H1 (cell line): Measurements from ENCODE around the gene SCAPER. TPM values are rescaled to one million over a fixed set of nuclear protein-coding genes. Genes with fewer than 3 reads are reported as not detected.

Experiments used
- CTCF ChIA-PET: fragments of 300-600 bp; sonication (Branson Sonifier 250); formaldehyde crosslinking; loops from one replicate; lab custom pipeline; 2021; ENCODE audit not compliant: partially characterized antibody; lab: Charles Lee
- POLR2A ChIA-PET: fragments of 300-600 bp; sonication (Branson Sonifier 250); formaldehyde crosslinking; loops from one replicate; lab custom pipeline; 2021; ENCODE audit warnings: inconsistent platforms; ENCODE audit not compliant: partially characterized antibody; lab: Charles Lee
- DNase-seq, 2 experiments: peaks; one replicate each; pipeline versions ENCODE4 v3.0.0 to v3.0.0-alpha.2; 2010 to 2022; ENCODE audit warnings: low spot score in 2 of 2, low read depth in 1 of 2, mixed read lengths in 1 of 2
- FAIRE-seq: peaks from 2 replicates; lab custom pipeline; 2011; peaks lifted over from hg19 to GRCh38; lab: Jason Lieb, UNC
- H2AFZ ChIP-seq: 2 replicates; pipeline ENCODE4 v1.8.1; 2012; ENCODE audit warnings: low read length, inconsistent platforms
- H2AK5ac ChIP-seq: 2 replicates; pipeline ENCODE4 v1.6.1; 2013; ENCODE audit warnings: low read depth, low read length
- H2BK120ac ChIP-seq: replicated peaks from 2 replicates; pipeline ENCODE3; 2013; ENCODE audit warnings: low read depth, low read length, inconsistent platforms
- H2BK12ac ChIP-seq: 2 replicates; pipeline ENCODE4 v1.6.1; 2013; ENCODE audit warnings: low read depth, low read length
- H2BK15ac ChIP-seq: 2 replicates; pipeline ENCODE4 v1.6.1; 2013; ENCODE audit warnings: low read length
- H2BK20ac ChIP-seq: 2 replicates; pipeline ENCODE4 v1.6.1; 2013; ENCODE audit warnings: low read length
- H2BK5ac ChIP-seq: 2 replicates; pipeline ENCODE4 v1.6.1; 2013; ENCODE audit warnings: low read depth, low read length
- H3K14ac ChIP-seq: 2 replicates; pipeline ENCODE4 v1.6.1; 2013; ENCODE audit warnings: inconsistent platforms; ENCODE audit not compliant: insufficient read length
- H3K18ac ChIP-seq: 2 replicates; pipeline ENCODE4 v1.6.1; 2013; ENCODE audit warnings: low read length; ENCODE audit errors: extremely low read depth
- H3K23ac ChIP-seq: 2 replicates; pipeline ENCODE4 v1.6.1; 2013; ENCODE audit warnings: inconsistent platforms; ENCODE audit not compliant: insufficient read length
- H3K23me2 ChIP-seq: 2 replicates; pipeline ENCODE4 v1.6.1; 2013; ENCODE audit warnings: low read depth, low read length
- H3K27ac ChIP-seq: 2 replicates; pipeline ENCODE4 v1.6.1; 2011; ENCODE audit warnings: low read depth, low read length, inconsistent platforms
- H3K27me3 ChIP-seq, 4 experiments: replicated peaks in 1 of 4; 1 replicate in 1 of 4; 2 replicates in 3 of 4; pipeline versions ENCODE4 v1.6.1 to v1.8.1; 2011 to 2013; ENCODE audit warnings: low read length in 3 of 4, mild to moderate bottlenecking in 3 of 4, inconsistent platforms in 2 of 4, mixed read lengths in 2 of 4, moderate library complexity in 1 of 4; ENCODE audit not compliant: control insufficient read depth in 3 of 4, insufficient read depth in 3 of 4; ENCODE audit errors: extremely low read depth in 1 of 4
- H3K36me3 ChIP-seq, 4 experiments: 2 replicates each; pipeline versions ENCODE4 v1.6.1 to v1.8.1; 2011 to 2013; ENCODE audit warnings: mild to moderate bottlenecking in 4 of 4, low read length in 3 of 4, moderate library complexity in 2 of 4, control low read depth in 1 of 4, inconsistent platforms in 1 of 4; ENCODE audit not compliant: insufficient read depth in 4 of 4, control insufficient read depth in 2 of 4
- H3K4ac ChIP-seq: replicated peaks from 2 replicates; pipeline ENCODE3; 2013; ENCODE audit warnings: low read length, low read depth, mixed read lengths, inconsistent platforms; ENCODE audit not compliant: insufficient read length
- H3K4me1 ChIP-seq, 4 experiments: replicated peaks in 1 of 4; 1 replicate in 1 of 4; 2 replicates in 3 of 4; pipeline versions ENCODE4 v1.6.1 to v1.8.1; 2011 to 2013; ENCODE audit warnings: low read length in 3 of 4, inconsistent platforms in 2 of 4, mixed read lengths in 1 of 4; ENCODE audit not compliant: insufficient read depth in 4 of 4, control insufficient read depth in 3 of 4
- H3K4me2 ChIP-seq, 2 experiments: 2 replicates each; pipeline versions ENCODE4 v1.6.1 to v1.8.1; 2011 to 2013; ENCODE audit warnings: low read depth in 2 of 2, low read length in 2 of 2, control low read depth in 1 of 2, inconsistent platforms in 1 of 2, mild to moderate bottlenecking in 1 of 2; ENCODE audit not compliant: insufficient read depth in 1 of 2
- H3K4me3 ChIP-seq, 4 experiments: fragments of 200-600, 300-600 bp in 1 of 4; sonication (generic), shearing (Covaris generic), sonication (Bioruptor Twin) in 1 of 4; 2 replicates each; pipeline versions ENCODE4 v1.5.1 to v1.8.1; 2011 to 2016; ENCODE audit warnings: low read length in 4 of 4, low read depth in 3 of 4, control low read depth in 2 of 4, inconsistent platforms in 2 of 4, mild to moderate bottlenecking in 2 of 4, mixed read lengths in 1 of 4, moderate library complexity in 1 of 4; ENCODE audit not compliant: insufficient read depth in 2 of 4; ENCODE audit errors: extremely low read depth in 1 of 4
- H3K56ac ChIP-seq: replicated peaks from 2 replicates; pipeline ENCODE3; 2013; ENCODE audit warnings: low read depth, mild to moderate bottlenecking, mixed read lengths, low read length, inconsistent platforms; ENCODE audit not compliant: insufficient read length
- H3K79me1 ChIP-seq: 2 replicates; pipeline ENCODE4 v1.6.1; 2013; ENCODE audit warnings: low read depth, low read length, control low read depth
- H3K79me2 ChIP-seq, 2 experiments: 2 replicates each; pipeline versions ENCODE4 v1.6.1 to v1.8.1; 2012 to 2013; ENCODE audit warnings: low read length in 2 of 2, mild to moderate bottlenecking in 2 of 2, inconsistent platforms in 1 of 2; ENCODE audit not compliant: insufficient read depth in 2 of 2, control insufficient read depth in 1 of 2
- H3K9ac ChIP-seq, 4 experiments: replicated peaks in 1 of 4; 1 replicate in 1 of 4; 2 replicates in 3 of 4; pipeline versions ENCODE4 v1.6.1 to v1.8.1; 2011 to 2013; ENCODE audit warnings: low read depth in 3 of 4, low read length in 3 of 4, control low read depth in 2 of 4, mild to moderate bottlenecking in 2 of 4, moderate library complexity in 2 of 4, inconsistent platforms in 1 of 4; ENCODE audit errors: extremely low read depth in 1 of 4
- H3K9me3 ChIP-seq, 2 experiments: 2 replicates each; pipeline versions ENCODE4 v1.6.1 to v1.8.1; 2012 to 2013; ENCODE audit warnings: mild to moderate bottlenecking in 2 of 2, moderate library complexity in 2 of 2, control low read depth in 1 of 2, inconsistent platforms in 1 of 2, low read depth in 1 of 2, low read length in 1 of 2, mixed read lengths in 1 of 2; ENCODE audit not compliant: insufficient read depth in 2 of 2
- H4K20me1 ChIP-seq, 2 experiments: replicated peaks in 1 of 2; 2 replicates each; pipeline versions ENCODE3 to v1.8.1; 2011 to 2013; ENCODE audit warnings: inconsistent platforms in 2 of 2, low read length in 2 of 2, mild to moderate bottlenecking in 1 of 2; ENCODE audit not compliant: insufficient read depth in 2 of 2, control insufficient read depth in 1 of 2
- H4K5ac ChIP-seq: 2 replicates; pipeline ENCODE4 v1.6.1; 2013; ENCODE audit warnings: low read length, low read depth, mixed read lengths, inconsistent platforms; ENCODE audit not compliant: insufficient read length
- H4K8ac ChIP-seq: 2 replicates; pipeline ENCODE4 v1.8.0; 2013; ENCODE audit warnings: mild to moderate bottlenecking, moderate library complexity, low read length, inconsistent platforms; ENCODE audit not compliant: insufficient read depth; ENCODE audit errors: extremely low read depth
- H4K91ac ChIP-seq: replicated peaks from 2 replicates; pipeline ENCODE3; 2013; ENCODE audit warnings: low read length, mixed read lengths, inconsistent platforms; ENCODE audit not compliant: insufficient read length
- ATF3 ChIP-seq: IDR thresholded peaks from 2 replicates; pipeline ENCODE4 v1.6.1; 2011; ENCODE audit warnings: low read depth, mild to moderate bottlenecking, low read length; ENCODE audit not compliant: insufficient read depth
- BCL11A ChIP-seq, 2 experiments: IDR thresholded peaks; one replicate each; pipeline ENCODE4 v1.6.1; 2011; ENCODE audit warnings: low read depth in 2 of 2, low read length in 2 of 2, mild to moderate bottlenecking in 2 of 2
- CHD2 ChIP-seq: IDR thresholded peaks from 2 replicates; pipeline ENCODE4 v1.6.1; 2012; ENCODE audit warnings: low read length, improper control_type of control experiment
- CTBP2 ChIP-seq: IDR thresholded peaks from 2 replicates; pipeline ENCODE4 v1.7.0; 2011; ENCODE audit warnings: borderline replicate concordance, mild to moderate bottlenecking, moderate library complexity, mixed read lengths, low read length; ENCODE audit not compliant: insufficient read depth, insufficient read length
- GTF2F1 ChIP-seq: IDR thresholded peaks from 2 replicates; pipeline ENCODE4 v1.6.1; 2012; ENCODE audit warnings: low read depth, low read length, improper control_type of control experiment, borderline replicate concordance
- MAFK ChIP-seq: IDR thresholded peaks from 2 replicates; pipeline ENCODE4 v1.6.1; 2012; ENCODE audit warnings: low read depth, mild to moderate bottlenecking, improper control_type of control experiment, low read length
- POU5F1 ChIP-seq: IDR thresholded peaks from 2 replicates; pipeline ENCODE4 v1.6.1; 2011; ENCODE audit warnings: low read depth, mild to moderate bottlenecking, low read length, moderate library complexity
- RNF2 ChIP-seq: fragments of 200-900, 300-1000 bp; sonication (generic); IDR thresholded peaks from 2 replicates; pipeline ENCODE4 v1.7.1; 2016; ENCODE audit warnings: borderline replicate concordance, low read depth, mild to moderate bottlenecking, antibody characterized with exemption, low read length; ENCODE audit not compliant: poor library complexity, severe bottlenecking; ENCODE audit errors: missing control alignments
- SUZ12 ChIP-seq: fragments of 200-600 bp; sonication (generic); IDR thresholded peaks from 2 replicates; pipeline ENCODE4 v1.6.1; 2012; ENCODE audit warnings: mild to moderate bottlenecking, inconsistent platforms, low read length, moderate library complexity, mixed read lengths
- WGBS, 2 experiments: shearing (Covaris generic) in 1 of 2; methylation state at CpG; one replicate each; pipeline versions ENCODE4 v1.1.6 to v1.1.7; 2013 to 2015; ENCODE audit warnings: low lambda C conversion rate in 2 of 2, mixed read lengths in 2 of 2, inconsistent platforms in 1 of 2, low coverage in 1 of 2, missing lambda C conversion rate in 1 of 2; ENCODE audit not compliant: insufficient replicate concordance in 2 of 2, insufficient coverage in 1 of 2, insufficient read length in 1 of 2; ENCODE audit errors: extremely low coverage in 1 of 2, missing lambda C conversion rate in 1 of 2; 5-methylcytosine and 5-hydroxymethylcytosine counted together
- polyA plus RNA-seq, 7 experiments: library from polyadenylated mRNA; depleted of rRNA in 3 of 7; stranded (reverse) in 5 of 7; unstranded in 2 of 7; fragments of >200 nt in 5 of 7; fragments of 200-250 nt in 2 of 7; gene quantifications; 1 replicate in 5 of 7; 2 replicates in 1 of 7; 4 replicates in 1 of 7; pipeline versions ENCODE4 v1.2.1 to v1.2.3, GENCODE V29; 2011 to 2013; ENCODE audit warnings: missing spikeins in 2 of 7, mixed read lengths in 2 of 7
- total RNA-seq: library from RNA; stranded (reverse); fragmentation: NEBNext Ultra II Directional; extraction: Animal tissue kit (Norgen Biotek cat#: 25700); gene quantifications from 2 replicates; pipeline ENCODE4 v1.2.1, GENCODE V29; 2021

Gene SCAPER
- total and polyA plus RNA-seq, 2 of the 8 experiments (the other 6 are each of a cell fraction or from before 2014, with no cell fraction given) = 1.6 to 6.8 TPM

GRCh38 chr15:76336254-76337058, 568.7 kb downstream of the SCAPER start, which contains the start of gene ISL2:
ISL2 (plus strand) TSS chr15:76336773; CDS start chr15:76336884, 111 bp downstream.
- Histone ChIP-seq H3K4me1 (peaks cover 0 to 35% (median 23%) of the 10 kb centered on the region in 4 experiments; a peak in 6 of 7 replicates), H3K23me2 (peaks cover 11% of the 10 kb centered on the region; the same call in 1 of the 2 replicates), H2BK12ac (peak within 1 kb of the TSS; percentile 99), H2AK5ac (peak within 1 kb of the TSS; percentile 79), H3K27ac (no peak within 1 kb of the TSS), H3K4me3 (peak within 1 kb of the TSS; percentile 41 to 63 (median 51)), H2BK5ac (peak within 1 kb of the TSS; percentile 91), H3K9ac (peak within 1 kb of the TSS; percentile 48 to 82 (median 59); a peak in 5 of 7 replicates), H3K4me2 (peak within 1 kb of the TSS; percentile 80 to 84), H3K18ac (peak within 1 kb of the TSS; percentile 96), H2BK20ac (peak within 1 kb of the TSS; percentile 61; the same call in 1 of the 2 replicates), H3K14ac (no peak within 1 kb of the TSS), H4K8ac (peak within 1 kb of the TSS; percentile 79; the same call in 1 of the 2 replicates), H3K79me1 (no peaks in the 10 kb centered on the region), H3K9me3 (no peaks in the 10 kb centered on the region; a peak in 1 of 4 replicates), H3K23ac (no peak within 1 kb of the TSS), H2BK120ac (peak within 1 kb of the TSS; percentile 21), H3K27me3 (peaks cover 43 to 76% (median 67%) of the 10 kb centered on the region in 4 experiments), H2BK15ac (no peak within 1 kb of the TSS; the same call in 1 of the 2 replicates), H3K79me2 (no peaks in the 10 kb centered on the region), H4K91ac (peak within 1 kb of the TSS; percentile 27), H3K4ac (no peak within 1 kb of the TSS), H4K20me1 (peaks cover 10 to 22% of the 10 kb centered on the region in 2 experiments), H2AFZ (peak within 1 kb of the TSS; percentile 74), H3K56ac (peak within 1 kb of the TSS; percentile 67), H4K5ac (no peak within 1 kb of the TSS), H3K36me3 (peaks cover 0 to 15% (median 0%) of the 10 kb centered on the region in 4 experiments; a peak in 1 of 8 replicates)
- ChIA-PET POLR2A (interaction anchor here (0.6 to 4.8 kb wide), 16 partner anchors 9 to 167 kb away, joined by 3 to 55 read pairs (median 4); partner anchors contain the start of gene ETFA), CTCF (interaction anchor here (0.7 to 9.2 kb wide), 5 partner anchors 10 to 531 kb away, joined by 3 to 130 read pairs (median 4); no protein-coding TSS in a partner anchor)
- no peak for FAIRE-seq
- 1% methylated on average over 33 of the region's 40 CpGs; no CpG with 5 or more reads in 1 of the 2 experiments for whole genome bisulfite sequencing, 2 experiments
- peak; percentile 89 to 97 for DNase-seq
- TF ChIP-seq MAFK = no peak
- no peak for TF ChIP-seq GTF2F1
- TF ChIP-seq CTBP2 = no peak
- TF ChIP-seq POU5F1 = no peak
- TF ChIP-seq BCL11A (IDR thresholded peaks at IDR 0.05; ENCODE audit: low read depth in 2 of 2, low read length in 2 of 2) = no peak
- TF ChIP-seq ATF3 = peak; percentile 54; the same call in 1 of the 2 replicates
- TF ChIP-seq CHD2 = no peak
- no peak for TF ChIP-seq RNF2
- TF ChIP-seq SUZ12 = no peak
